ENCODE data around the gene FEM1C.
"Not testable (repeated sequence)": the region's sequence is repeated elsewhere in the genome, so short reads cannot be mapped to it uniquely, and the experiment has no call there.

FEM1C gene

DNA sequence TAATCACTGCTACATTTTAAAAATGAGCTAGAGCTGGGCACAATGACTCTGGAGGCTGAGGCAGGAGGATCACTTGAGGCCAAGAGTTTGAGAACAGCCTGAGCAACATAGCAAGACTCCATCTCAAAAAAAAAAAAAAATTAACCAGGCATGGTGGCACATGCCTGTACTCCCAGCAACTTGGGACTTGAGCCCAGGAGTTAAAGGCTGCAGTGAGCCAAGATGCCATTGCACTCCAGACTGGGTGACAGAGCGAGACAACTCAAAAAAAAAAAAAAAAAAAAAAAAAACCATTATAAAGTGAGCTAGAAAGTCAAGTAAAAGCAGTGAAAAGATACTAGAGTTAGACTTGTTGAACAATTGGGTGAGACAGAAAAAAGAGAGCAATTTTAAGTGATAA, 28.2 kb downstream of the FEM1C start:
- DNase-seq, result no peak

DNA sequence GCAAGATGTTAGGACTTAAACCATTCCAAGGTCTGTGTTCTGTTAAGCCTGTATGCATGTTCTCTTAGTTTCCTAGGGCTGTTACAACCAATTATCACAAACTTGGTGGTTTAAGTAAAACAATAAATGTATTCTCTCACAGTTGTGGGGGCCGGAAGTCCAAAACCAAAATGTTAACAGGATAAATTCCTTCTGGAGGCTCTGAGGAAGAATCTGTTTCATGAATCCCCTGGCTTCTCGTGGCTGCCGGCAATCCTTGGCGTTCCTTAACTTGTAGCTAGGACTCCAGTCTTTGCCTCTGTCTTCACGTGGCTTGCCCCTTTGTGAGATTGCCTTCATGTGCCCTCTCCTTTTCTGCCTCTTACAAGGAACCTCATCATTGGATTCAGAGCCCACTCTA, 30.4 kb downstream of the FEM1C start:
- DNase-seq, result no peak

DNA sequence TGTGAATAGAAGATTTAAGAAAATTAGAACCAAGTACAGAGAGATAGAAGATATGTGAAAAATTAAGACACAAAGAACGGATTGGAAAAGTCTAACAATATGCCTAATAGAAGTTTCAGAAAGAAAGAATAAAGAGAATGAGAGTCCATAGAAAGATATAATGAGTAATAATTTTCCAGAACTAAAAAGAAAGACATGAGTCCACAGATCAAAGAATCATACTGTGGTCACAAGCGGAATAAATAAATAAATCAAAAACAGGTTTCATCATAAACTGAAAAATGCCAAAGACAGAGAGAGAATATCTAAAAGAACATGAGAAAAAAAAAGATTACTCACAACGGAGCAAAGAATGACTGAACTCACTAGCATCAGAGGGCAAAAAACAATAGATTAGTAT, 32.9 kb downstream of the FEM1C start:
- DNase-seq, result no peak

GRCh38 chr5:115510145-115510645, 34.4 kb downstream of the FEM1C start:
- no peak for DNase-seq

DNA sequence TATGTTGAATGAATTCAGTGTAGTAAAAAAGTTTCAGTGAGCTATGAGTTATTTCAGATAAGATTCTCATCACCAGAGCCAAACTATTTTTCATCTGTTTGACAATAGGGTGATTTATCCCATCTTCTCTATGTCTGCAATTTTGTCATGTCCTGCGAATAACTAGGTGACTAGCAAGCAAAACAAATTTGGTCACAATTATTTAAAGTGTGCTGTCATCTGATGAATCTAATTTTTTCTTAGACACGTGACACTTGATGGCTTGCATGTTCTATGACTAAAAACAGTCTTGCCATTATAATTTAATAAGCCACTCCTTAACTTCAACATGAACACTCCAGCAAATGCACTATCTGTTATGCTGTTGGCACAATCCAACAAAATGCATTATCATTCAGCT, 35.0 kb downstream of the FEM1C start:
- no peak for DNase-seq

DNA sequence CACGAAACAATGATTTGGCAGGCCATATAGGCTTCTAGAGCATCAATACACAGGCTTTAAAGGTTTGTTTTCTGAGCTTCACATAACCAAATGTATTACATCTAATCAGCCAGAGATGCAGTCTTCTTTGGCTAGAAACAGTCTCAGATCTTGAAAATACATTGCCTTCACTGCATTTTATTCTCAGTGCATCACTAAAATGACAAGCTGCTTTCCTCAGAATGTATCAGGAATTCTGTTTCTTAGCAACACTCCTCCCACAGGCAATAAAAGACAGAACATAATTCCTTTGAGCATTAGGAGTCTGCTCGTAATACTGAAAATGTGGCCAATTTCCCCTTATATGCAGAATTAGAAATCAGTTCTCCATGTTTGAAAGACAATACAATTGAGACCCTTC, 36.9 kb downstream of the FEM1C start:
- DNase-seq, result no peak

GRCh38 chr5:115503420-115503819, 41.2 kb downstream of the FEM1C start:
- no peak for DNase-seq

- DNase-seq, result no peak
These were observed 42.9 kb downstream of the FEM1C start for GRCh38 chr5:115501464-115502210.

DNA sequence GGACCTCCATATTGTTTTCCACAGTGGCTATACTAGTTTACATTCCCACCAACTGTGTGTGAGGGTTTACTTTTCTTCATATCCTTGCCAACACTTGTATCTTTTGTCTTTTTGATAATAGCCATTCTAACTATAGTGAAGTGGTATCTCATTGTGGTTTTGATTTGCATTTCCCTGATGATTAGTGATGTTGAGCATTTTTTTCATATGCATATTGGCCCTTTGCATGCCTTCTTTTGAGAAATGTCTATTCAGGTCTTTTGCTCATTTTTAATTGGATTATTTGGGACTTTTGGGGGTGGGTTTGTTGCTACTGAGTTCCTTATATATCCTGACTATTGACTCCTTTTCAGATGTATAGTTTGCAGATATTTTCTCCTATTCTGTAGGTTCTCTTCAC, 44.4 kb downstream of the FEM1C start:
- DNase-seq, result no peak

- no peak for DNase-seq
These were observed 47.5 kb downstream of the FEM1C start for GRCh38 chr5:115496936-115497576.

DNA sequence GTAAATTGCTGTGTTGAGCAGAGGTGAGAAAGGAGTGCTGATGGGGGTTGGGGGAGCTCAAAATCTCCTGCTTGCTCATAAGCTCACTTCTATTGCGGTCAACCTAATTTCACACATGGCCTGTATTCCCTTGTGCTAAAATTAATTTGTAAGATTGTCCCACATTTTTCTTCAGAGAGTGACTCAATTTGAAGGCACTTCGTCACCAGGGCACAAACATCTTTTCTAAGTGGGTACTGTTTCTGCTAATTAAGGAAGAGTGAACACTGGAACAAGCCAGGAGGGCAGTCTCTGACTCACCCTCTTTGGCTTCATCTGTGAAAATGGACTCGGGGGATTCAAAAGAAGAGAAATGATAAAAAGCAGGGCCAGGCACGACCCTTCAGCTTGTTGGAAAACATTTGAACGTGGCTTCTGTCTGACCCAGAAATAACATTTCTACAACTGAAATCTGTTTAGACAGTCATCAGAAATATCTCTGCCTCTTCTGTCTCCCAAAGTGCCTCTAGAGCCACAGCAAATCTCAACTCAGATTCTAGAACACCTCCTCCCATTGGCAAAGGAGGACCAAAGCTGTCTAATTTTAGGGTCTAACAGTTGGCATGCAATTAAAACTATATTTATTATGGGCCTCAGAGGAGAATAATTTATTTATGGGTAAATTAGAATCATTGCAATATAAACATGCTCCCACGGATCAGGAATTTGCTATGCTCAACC, 49.8 kb downstream of the FEM1C start:
- DNase-seq, result no peak

DNA sequence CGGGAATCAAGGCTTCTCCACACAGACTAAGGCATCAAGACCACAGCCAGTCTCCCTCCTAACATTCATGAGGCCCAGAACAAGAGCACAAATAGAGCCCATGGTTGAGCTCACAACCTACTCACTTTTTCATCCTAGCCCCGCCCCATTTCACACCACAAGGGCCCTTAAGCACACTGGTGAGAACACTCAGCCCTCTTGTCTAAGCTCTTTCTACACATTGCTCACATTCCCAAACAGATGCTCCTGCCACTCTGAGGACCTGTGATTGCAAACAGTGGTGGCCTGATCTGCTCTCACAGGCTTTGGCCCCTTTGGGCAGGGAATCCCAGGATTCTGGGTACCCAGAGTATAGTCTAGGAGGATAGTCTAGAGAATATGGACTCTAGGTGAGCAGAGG, 54.0 kb downstream of the FEM1C start:
- no peak for DNase-seq

DNA sequence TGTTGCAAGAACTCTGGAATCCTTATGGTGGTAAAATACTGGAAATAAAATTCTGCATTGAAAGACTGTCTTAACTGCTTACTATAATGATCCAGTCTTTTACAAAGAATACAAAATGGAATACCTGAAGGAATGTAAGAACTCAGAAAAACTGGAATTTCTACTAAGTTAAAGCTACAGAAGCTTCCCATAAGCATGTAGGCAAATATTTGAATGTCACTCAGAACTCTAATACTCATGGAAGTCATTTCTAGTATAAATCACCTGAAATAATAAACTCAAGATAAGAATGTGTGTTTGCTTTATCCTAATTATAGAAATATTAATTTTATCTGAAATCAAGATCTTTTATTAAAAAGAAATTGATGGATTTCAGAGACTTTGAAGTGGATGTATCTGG, 54.8 kb downstream of the FEM1C start:
- DNase-seq, result no peak

- no peak for DNase-seq
These were observed 56.8 kb downstream of the FEM1C start for GRCh38 chr5:115487756-115488155.

DNA sequence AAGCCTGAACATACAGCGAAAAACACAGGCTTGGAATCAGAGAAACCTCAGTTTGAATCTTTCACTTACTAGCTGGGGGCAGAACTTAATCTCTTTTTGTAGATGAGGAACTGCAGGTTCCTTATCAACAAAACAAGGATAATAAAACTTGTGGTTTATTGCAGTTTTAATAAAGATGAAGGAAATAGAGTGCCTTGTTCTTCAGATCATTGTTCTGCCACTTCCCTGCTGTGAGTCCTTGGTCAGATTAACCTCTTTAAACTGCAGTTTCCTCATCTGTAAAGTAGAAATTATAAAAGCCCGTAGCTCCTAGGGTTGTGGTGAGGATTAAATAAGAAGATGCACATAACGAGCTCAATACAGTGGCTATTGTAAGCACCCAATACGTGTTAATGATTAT, 57.4 kb downstream of the FEM1C start:
- no peak for DNase-seq

GRCh38 chr5:115486728-115487127, 57.8 kb downstream of the FEM1C start:
- DNase-seq, result no peak

- no peak for DNase-seq
These were observed 60.2 kb downstream of the FEM1C start for GRCh38 chr5:115484368-115484767.

- no peak for DNase-seq
These were observed 63.7 kb downstream of the FEM1C start for GRCh38 chr5:115480900-115481299.

- DNase-seq, result no peak
These were observed 64.3 kb downstream of the FEM1C start for GRCh38 chr5:115480271-115480670.

GRCh38 chr5:115479166-115479873, 65.3 kb downstream of the FEM1C start:
- DNase-seq, result not testable (repeated sequence)

GRCh38 chr5:115478281-115478680, 66.3 kb downstream of the FEM1C start:
- no peak for DNase-seq

DNA sequence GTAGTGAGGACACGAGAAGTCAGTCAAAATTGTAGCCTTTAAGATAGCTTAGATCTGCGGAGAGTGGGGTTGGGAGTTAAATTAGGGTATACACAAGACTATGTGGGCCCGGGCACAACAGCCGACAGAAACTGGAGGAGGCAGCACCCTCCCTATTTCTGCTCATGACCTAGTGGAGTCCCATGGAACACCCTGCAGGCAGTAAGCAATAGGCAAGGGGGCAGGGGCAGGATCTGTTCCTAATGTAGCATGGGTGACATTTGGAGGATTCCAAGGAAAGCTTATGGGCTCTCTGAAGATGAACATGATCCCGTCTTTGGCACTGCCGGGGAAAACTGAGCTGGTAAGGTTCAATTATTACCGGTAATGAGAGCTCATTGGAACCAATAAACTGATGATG, 67.0 kb downstream of the FEM1C start:
- no peak for DNase-seq

GRCh38 chr5:115475788-115476187, 68.8 kb downstream of the FEM1C start:
- no peak for DNase-seq
